Transverse colon (tissue), 4 donors: Measurements from ENCODE around the gene STK35. TPM values are rescaled to one million over a fixed set of nuclear protein-coding genes. Genes with fewer than 3 reads are reported as not detected.
A peak's percentile ranks its signal among the peaks of the same experiment; 100 is the strongest.

Experiments used
- DNase-seq: peaks from one replicate; pipeline ENCODE4 v3.0.0-alpha.2; 2019
- H3K27ac ChIP-seq, 4 donors: fragments of 200-600 bp; sonication (generic); 2 replicates each; pipeline ENCODE4 v1.5.1; 2016 to 2018; ENCODE audit warnings: inconsistent platforms in 4 of 4
- H3K27me3 ChIP-seq: fragments of 200-600 bp; sonication (generic); 2 replicates; pipeline ENCODE4 v1.5.1; 2017; ENCODE audit warnings: inconsistent platforms
- H3K36me3 ChIP-seq, 4 donors: fragments of 200-600 bp; sonication (generic); 2 replicates each; pipeline ENCODE4 v1.5.1; 2017 to 2019; ENCODE audit warnings: inconsistent platforms in 4 of 4
- H3K4me1 ChIP-seq, 4 donors: fragments of 200-600 bp; sonication (generic); 2 replicates each; pipeline ENCODE4 v1.5.1; 2017 to 2020; ENCODE audit warnings: inconsistent platforms in 4 of 4
- H3K4me3 ChIP-seq, 4 donors: fragments of 200-600 bp; sonication (generic); 1 replicate in 1 of 4; 2 replicates in 3 of 4; pipeline versions ENCODE4 v1.5.1 to v1.6.1; 2017 to 2019; ENCODE audit warnings: inconsistent platforms in 4 of 4
- H3K9me3 ChIP-seq, 2 donors: fragments of 200-600 bp; sonication (generic); 2 replicates each; pipeline ENCODE4 v1.5.1; 2017 to 2019; ENCODE audit warnings: inconsistent platforms in 2 of 2
- CTCF ChIP-seq, 5 experiments: fragments of 200-600 bp in 3 of 5; fragments of 450-650 bp in 2 of 5; sonication (generic) in 3 of 5; IDR thresholded peaks; 1 replicate in 2 of 5; 2 replicates in 3 of 5; pipeline ENCODE4 v1.5.1; 2016 to 2017; ENCODE audit warnings: antibody characterized with exemption in 5 of 5, inconsistent platforms in 3 of 5, mild to moderate bottlenecking in 2 of 5, moderate library complexity in 1 of 5
- EP300 ChIP-seq: sonication (generic); formaldehyde crosslinking; IDR thresholded peaks from one replicate; pipeline ENCODE4 v1.6.1; 2017; ENCODE audit warnings: antibody characterized with exemption, low read depth
- POLR2A ChIP-seq: fragments of 450-650 bp; IDR thresholded peaks from one replicate; pipeline ENCODE4 v1.6.1; 2016; ENCODE audit warnings: antibody characterized with exemption, mild to moderate bottlenecking, moderate library complexity
- POLR2AphosphoS5 ChIP-seq, 3 donors: sonication (generic); formaldehyde crosslinking; IDR thresholded peaks; one replicate each; pipeline ENCODE4 v1.6.1; 2016; ENCODE audit warnings: antibody characterized with exemption in 3 of 3
- WGBS, 2 donors: methylation state at CpG; one replicate each; pipeline ENCODE4 v1.1.5; 2018; ENCODE audit warnings: low coverage in 1 of 2; 5-methylcytosine and 5-hydroxymethylcytosine counted together
- in situ Hi-C, 4 donors: fragments of 200-750 bp; cut with MboI; loops; one replicate each; pipeline versions ENCODE4 v1.15.0 to v1.15.1; 2017; ENCODE audit warnings: low sequenced_read_pairs in 3 of 4, low pct_ligation_motif_present in 1 of 4, low pct_unique_long_range_greater_than_20kb in 1 of 4
- intact Hi-C: fragments of 100-400 bp; cut with DNase I; formaldehyde crosslinking; loops from one replicate; pipeline ENCODE4 v1.15.1; 2023; ENCODE audit warnings: low total_unique reads
- total RNA-seq, 4 donors: library from RNA; depleted of rRNA; stranded (reverse); fragments of >200 nt; gene quantifications; one replicate each; pipeline ENCODE4 v1.1.0, GENCODE V29; 2016

Gene STK35
- total RNA-seq, 4 donors from 2014 or later: 19.9 to 27.9 (median 23.9) TPM

GRCh38 chr20:2118783-2119182 lies 17.2 kb downstream of the STK35 start:
- no peak overlapping the region for H3K27ac ChIP-seq
- WGBS, 2 donors: 86 to 91% methylated on average over 3 of the region's 3 CpGs
- in situ Hi-C loops: no loop called here
- TF ChIP-seq EP300: no peak
- no peak for TF ChIP-seq POLR2AphosphoS5 (IDR thresholded peaks at IDR 0.05)
- no peak for TF ChIP-seq POLR2A
- no peak for TF ChIP-seq CTCF (IDR thresholded peaks at IDR 0.05)
- no peaks in the 10 kb centered on the region for H3K9me3 ChIP-seq
- H3K4me3 ChIP-seq: no peak overlapping the region
- no peak for DNase-seq
- intact Hi-C loops: no loop called here
- peaks cover 13 to 35% (median 24%) of the 10 kb centered on the region in 4 donors for H3K4me1 ChIP-seq
- peaks cover 0 to 15% (median 6%) of the 10 kb centered on the region in 4 donors for H3K36me3 ChIP-seq
- H3K27me3 ChIP-seq: no peaks in the 10 kb centered on the region

- no peak overlapping the region for H3K27ac ChIP-seq
Observed at GRCh38 chr20:2122936-2123335, 21.3 kb downstream of the STK35 start.

GRCh38 chr20:2123720-2124119 lies 22.1 kb downstream of the STK35 start:
- WGBS, 2 donors: 83 to 100% methylated on average over 1 to 5 of the region's 5 CpGs
- in situ Hi-C loops (no loop called here), intact Hi-C loops (no loop called here)
- H3K9me3 ChIP-seq: no peaks in the 10 kb centered on the region
- peaks cover 0 to 24% (median 7%) of the 10 kb centered on the region in 4 donors for H3K4me1 ChIP-seq
- no peak overlapping the region for H3K4me3 ChIP-seq
- TF ChIP-seq EP300: no peak
- TF ChIP-seq CTCF (IDR thresholded peaks at IDR 0.05): no peak
- no peak for TF ChIP-seq POLR2A
- TF ChIP-seq POLR2AphosphoS5 (IDR thresholded peaks at IDR 0.05): no peak
- no peaks in the 10 kb centered on the region for H3K27me3 ChIP-seq
- no peak for DNase-seq
- no peak overlapping the region for H3K27ac ChIP-seq
- H3K36me3 ChIP-seq: no peaks in the 10 kb centered on the region

More at GRCh38 chr20:2122936-2123335, 21.3 kb downstream of the STK35 start:
- no peak for TF ChIP-seq POLR2A
- TF ChIP-seq POLR2AphosphoS5 (IDR thresholded peaks at IDR 0.05): peak in 1 of 3 donors; percentile 28
- TF ChIP-seq EP300: no peak
- no peak for TF ChIP-seq CTCF (IDR thresholded peaks at IDR 0.05)
- Histone ChIP-seq H3K36me3 (peaks cover 0 to 2% (median 0%) of the 10 kb centered on the region in 4 donors), H3K27me3 (no peaks in the 10 kb centered on the region), H3K4me1 (peaks cover 0 to 24% (median 7%) of the 10 kb centered on the region in 4 donors), H3K4me3 (no peak overlapping the region), H3K9me3 (no peaks in the 10 kb centered on the region)
- DNase-seq: no peak
- intact Hi-C loops: no loop called here
- 68% methylated on average over 6 of the region's 6 CpGs; no CpG with 5 or more reads in 1 of the 2 donors for WGBS, 2 donors
- in situ Hi-C loops: no loop called here

- H3K27me3 ChIP-seq: no peaks in the 10 kb centered on the region
- no peaks in the 10 kb centered on the region for H3K9me3 ChIP-seq
- peaks cover 0 to 24% (median 7%) of the 10 kb centered on the region in 4 donors for H3K4me1 ChIP-seq
- TF ChIP-seq EP300 (no peak), CTCF (IDR thresholded peaks at IDR 0.05) (no peak), POLR2AphosphoS5 (IDR thresholded peaks at IDR 0.05) (no peak), POLR2A (no peak)
- no peak overlapping the region for H3K4me3 ChIP-seq
- H3K36me3 ChIP-seq: no peaks in the 10 kb centered on the region
- intact Hi-C loops (no loop called here), in situ Hi-C loops (no loop called here)
- 82% methylated on average over 7 of the region's 7 CpGs; no CpG with 5 or more reads in 1 of the 2 donors for WGBS, 2 donors
- no peak for DNase-seq
- H3K27ac ChIP-seq: no peak overlapping the region
Observed at GRCh38 chr20:2124564-2125213, 23.1 kb downstream of the STK35 start.
